ENCODE data around the gene MORC4. TPM values are rescaled to one million over a fixed set of nuclear protein-coding genes. Genes with fewer than 3 reads are reported as not detected.

Gene MORC4
- total and polyA plus RNA-seq, 10 donors, result 1.4 to 7.0 (median 4.8) TPM

GRCh38 chrX:106899276-106899675, 100.7 kb downstream of the MORC4 start:
- H3K4me3 ChIP-seq, result no peak overlapping the region
- H3K9me3 ChIP-seq, result no peaks in the 10 kb centered on the region
- 47 to 83% (median 61%) methylated on average over 2 of the region's 2 CpGs for WGBS, 5 donors
- no peak for DNase-seq
- H3K4me1 ChIP-seq, result no peaks in the 10 kb centered on the region
- no peak for TF ChIP-seq POLR2AphosphoS5 (IDR thresholded peaks at IDR 0.05)
- TF ChIP-seq CTCF (IDR thresholded peaks at IDR 0.05 in 8 of 11, conservative IDR thresholded peaks at IDR 0.05 in 3 of 11), result no peak
- no peak for TF ChIP-seq POLR2A (IDR thresholded peaks at IDR 0.05)
- peaks cover 0 to 16% (median 0%) of the 10 kb centered on the region in 7 donors for H3K27me3 ChIP-seq (replicated peaks in 1 of 7)
- no peak overlapping the region for H3K27ac ChIP-seq
- intact Hi-C loops (cut with DNase I; ENCODE audit: low total_unique reads), result loop anchor here (10.0 kb wide), 2 partner anchors 56 to 996 kb away; no protein-coding TSS in a partner anchor
- no peaks in the 10 kb centered on the region for H3K36me3 ChIP-seq

- H3K4me3 ChIP-seq, result no peak overlapping the region
- no peaks in the 10 kb centered on the region for H3K9me3 ChIP-seq
- no peaks in the 10 kb centered on the region for H3K36me3 ChIP-seq
- TF ChIP-seq CTCF (IDR thresholded peaks at IDR 0.05 in 8 of 11, conservative IDR thresholded peaks at IDR 0.05 in 3 of 11), result peak in 7 of 11 experiments; percentile 16 to 41 (median 30)
- TF ChIP-seq POLR2A (IDR thresholded peaks at IDR 0.05), result no peak
- no peak for TF ChIP-seq POLR2AphosphoS5 (IDR thresholded peaks at IDR 0.05)
- peaks cover 0 to 16% (median 0%) of the 10 kb centered on the region in 7 donors for H3K27me3 ChIP-seq (replicated peaks in 1 of 7)
- intact Hi-C loops (cut with DNase I; ENCODE audit: low total_unique reads), result loop anchor here (10.0 kb wide), 2 partner anchors 56 to 996 kb away; no protein-coding TSS in a partner anchor
- H3K27ac ChIP-seq, result no peak overlapping the region
- no peak for DNase-seq
- 24 to 37% (median 29%) methylated on average over 1 of the region's 1 CpG for WGBS, 5 donors
- H3K4me1 ChIP-seq, result no peaks in the 10 kb centered on the region
These were observed 101.5 kb downstream of the MORC4 start for GRCh38 chrX:106898462-106898861.

GRCh38 chrX:106897259-106897658, 102.8 kb downstream of the MORC4 start:
- Histone ChIP-seq H3K4me1 (no peaks in the 10 kb centered on the region), H3K9me3 (no peaks in the 10 kb centered on the region), H3K36me3 (no peaks in the 10 kb centered on the region), H3K27ac (no peak overlapping the region), H3K27me3 (replicated peaks in 1 of 7) (peaks cover 0 to 17% (median 0%) of the 10 kb centered on the region in 7 donors), H3K4me3 (no peak overlapping the region)
- intact Hi-C loops (cut with DNase I; ENCODE audit: low total_unique reads), result loop anchor here (10.0 kb wide), 2 partner anchors 58 to 998 kb away; no protein-coding TSS in a partner anchor
- DNase-seq, result no peak
- TF ChIP-seq CTCF (IDR thresholded peaks at IDR 0.05 in 8 of 11, conservative IDR thresholded peaks at IDR 0.05 in 3 of 11), result no peak
- TF ChIP-seq POLR2AphosphoS5 (IDR thresholded peaks at IDR 0.05), result no peak
- no peak for TF ChIP-seq POLR2A (IDR thresholded peaks at IDR 0.05)
- WGBS, 5 donors, result 75 to 91% (median 83%) methylated on average over 6 of the region's 6 CpGs

GRCh38 chrX:106894978-106895452, 105.0 kb downstream of the MORC4 start:
- Histone ChIP-seq H3K4me3 (no peak overlapping the region), H3K4me1 (no peaks in the 10 kb centered on the region), H3K36me3 (no peaks in the 10 kb centered on the region), H3K9me3 (no peaks in the 10 kb centered on the region), H3K27ac (no peak overlapping the region), H3K27me3 (replicated peaks in 1 of 7) (peaks cover 0 to 39% (median 0%) of the 10 kb centered on the region in 7 donors)
- TF ChIP-seq POLR2A (IDR thresholded peaks at IDR 0.05) (no peak), POLR2AphosphoS5 (IDR thresholded peaks at IDR 0.05) (no peak), CTCF (IDR thresholded peaks at IDR 0.05 in 8 of 11, conservative IDR thresholded peaks at IDR 0.05 in 3 of 11) (no peak)
- no peak for DNase-seq
- intact Hi-C loops (cut with DNase I; ENCODE audit: low total_unique reads), result loop anchor here (10.0 kb wide), 2 partner anchors 60 to 1000 kb away; no protein-coding TSS in a partner anchor
- WGBS, 5 donors, result 39 to 71% (median 53%) methylated on average over 3 of the region's 3 CpGs

Measured in spleen (tissue), 11 donors.